Measurements from ENCODE around the gene DUSP1. TPM values are rescaled to one million over a fixed set of nuclear protein-coding genes. Genes with fewer than 3 reads are reported as not detected.

The DUSP1 gene
- total and polyA plus RNA-seq, 9 of the 15 experiments (the other 6 are each of a cell fraction or from before 2014, with no cell fraction given): 2.1 to 14.2 (median 8.5) TPM

GRCh38 chr5:172768098-172768572 is 2.9 kb downstream of the DUSP1 start:
- no peak for TF ChIP-seq ATF1 (CRISPR knock-in tag; IDR thresholded peaks at IDR 0.05)
- TF ChIP-seq ATF1 (tag; IDR thresholded peaks at IDR 0.05): no peak
- TF ChIP-seq POLR2AphosphoS5 (IDR thresholded peaks at IDR 0.05; ENCODE audit: control insufficient read depth, insufficient read depth, low read depth, low read length): 0 out of 2 replicates have a peak, but pooled peaks have one; percentile 13
- no peak for TF ChIP-seq FOXA1 (IDR thresholded peaks at IDR 0.05; ENCODE audit: borderline replicate concordance)
- no peak for TF ChIP-seq NCOA6 (IDR thresholded peaks at IDR 0.05)
- DNase-seq (ENCODE audit: extremely low read depth in 1 of 4, low spot score in 3 of 4) (no peak), FAIRE-seq (no peak), ATAC-seq (no peak)
- POLR2A ChIA-PET: interaction anchor here (0.6 to 3.5 kb wide), 12 partner anchors 13 to 170 kb away, joined by 3 to 42 read pairs (median 4); no protein-coding TSS in a partner anchor
- Histone ChIP-seq H3K4me2 (ENCODE audit: insufficient read depth, low read length) (peak overlapping the region; percentile 93), H3K4me3 (no peak overlapping the region), H2AFZ (ENCODE audit: low read depth, low read length) (no peak overlapping the region), H3K9me3 (replicated peaks; ENCODE audit: control insufficient read depth, insufficient read depth, low read depth, low read length) (no peaks in the 10 kb centered on the region), H3K79me2 (ENCODE audit: control insufficient read depth, insufficient read depth, low read length) (peaks cover 26% of the 10 kb centered on the region), H3K36me3 (ENCODE audit: control insufficient read depth, insufficient read depth, low read length) (peaks cover 30% of the 10 kb centered on the region), H3K9me1 (ENCODE audit: control insufficient read depth, insufficient read depth, low read length) (peaks cover 9% of the 10 kb centered on the region), H3K4me1 (replicated peaks in 1 of 2; ENCODE audit: control insufficient read depth in 2 of 2, insufficient read depth in 2 of 2, low read length in 2 of 2) (peaks cover 35 to 52% of the 10 kb centered on the region in 2 experiments), H3K9ac (ENCODE audit: insufficient read depth in 1 of 2, low read depth in 2 of 2, low read length in 2 of 2) (no peak overlapping the region; a peak in 1 of 4 replicates), H3K27ac (ENCODE audit: extremely low read depth, low read depth, low read length) (no peak overlapping the region), H3K27me3 (ENCODE audit: control insufficient read depth in 2 of 2, insufficient read depth in 2 of 2, low read length in 2 of 2) (no peaks in the 10 kb centered on the region), H4K20me1 (replicated peaks; ENCODE audit: control insufficient read depth, insufficient read depth, low read length) (peaks cover 29% of the 10 kb centered on the region)
- no TSS peak for BruUV-seq (replicated peaks)
- in situ Hi-C loops (cut with MboI): no loop called here
- 86% methylated on average over 5 of the region's 5 CpGs for WGBS (ENCODE audit: insufficient coverage, low coverage, missing lambda C conversion rate)
- intact Hi-C loops (cut with micrococcal nuclease): no loop called here
- CTCF ChIA-PET (ENCODE audit: low intra/inter-chr PET ratio): no interaction called here
